Stimulated activated naive CD4-positive, alpha-beta T cell treated with Interleukin-2 at 50 U/mL for 16 hours (primary cell): ENCODE measurements around the gene PNLIP.

Source experiments
- DNase-seq: peaks from one replicate; lab custom pipeline; 2025; lab: John Stamatoyannopoulos, UW

PNLIP gene

GRCh38 chr10:116615199-116615776 is 69.6 kb downstream of the PNLIP start:
- no peak for DNase-seq
